H1 (cell line): ENCODE results near the gene C11orf42. TPM values are rescaled to one million over a fixed set of nuclear protein-coding genes. Genes with fewer than 3 reads are reported as not detected.
A peak's percentile ranks its signal among the peaks of the same experiment; 100 is the strongest.

Experiments used
- CTCF ChIA-PET: fragments of 300-600 bp; sonication (Branson Sonifier 250); formaldehyde crosslinking; loops from one replicate; lab custom pipeline; 2021; ENCODE audit not compliant: partially characterized antibody; lab: Charles Lee
- POLR2A ChIA-PET: fragments of 300-600 bp; sonication (Branson Sonifier 250); formaldehyde crosslinking; loops from one replicate; lab custom pipeline; 2021; ENCODE audit warnings: inconsistent platforms; ENCODE audit not compliant: partially characterized antibody; lab: Charles Lee
- DNase-seq, 2 experiments: peaks; one replicate each; pipeline versions ENCODE4 v3.0.0 to v3.0.0-alpha.2; 2010 to 2022; ENCODE audit warnings: low spot score in 2 of 2, low read depth in 1 of 2, mixed read lengths in 1 of 2
- FAIRE-seq: peaks from 2 replicates; lab custom pipeline; 2011; peaks lifted over from hg19 to GRCh38; lab: Jason Lieb, UNC
- H2AFZ ChIP-seq: 2 replicates; pipeline ENCODE4 v1.8.1; 2012; ENCODE audit warnings: low read length, inconsistent platforms
- H2AK5ac ChIP-seq: 2 replicates; pipeline ENCODE4 v1.6.1; 2013; ENCODE audit warnings: low read depth, low read length
- H2BK120ac ChIP-seq: replicated peaks from 2 replicates; pipeline ENCODE3; 2013; ENCODE audit warnings: low read depth, low read length, inconsistent platforms
- H2BK12ac ChIP-seq: 2 replicates; pipeline ENCODE4 v1.6.1; 2013; ENCODE audit warnings: low read depth, low read length
- H2BK15ac ChIP-seq: 2 replicates; pipeline ENCODE4 v1.6.1; 2013; ENCODE audit warnings: low read length
- H2BK20ac ChIP-seq: 2 replicates; pipeline ENCODE4 v1.6.1; 2013; ENCODE audit warnings: low read length
- H2BK5ac ChIP-seq: 2 replicates; pipeline ENCODE4 v1.6.1; 2013; ENCODE audit warnings: low read depth, low read length
- H3K14ac ChIP-seq: 2 replicates; pipeline ENCODE4 v1.6.1; 2013; ENCODE audit warnings: inconsistent platforms; ENCODE audit not compliant: insufficient read length
- H3K18ac ChIP-seq: 2 replicates; pipeline ENCODE4 v1.6.1; 2013; ENCODE audit warnings: low read length; ENCODE audit errors: extremely low read depth
- H3K23ac ChIP-seq: 2 replicates; pipeline ENCODE4 v1.6.1; 2013; ENCODE audit warnings: inconsistent platforms; ENCODE audit not compliant: insufficient read length
- H3K23me2 ChIP-seq: 2 replicates; pipeline ENCODE4 v1.6.1; 2013; ENCODE audit warnings: low read depth, low read length
- H3K27ac ChIP-seq: 2 replicates; pipeline ENCODE4 v1.6.1; 2011; ENCODE audit warnings: low read depth, low read length, inconsistent platforms
- H3K27me3 ChIP-seq, 4 experiments: replicated peaks in 1 of 4; 1 replicate in 1 of 4; 2 replicates in 3 of 4; pipeline versions ENCODE4 v1.6.1 to v1.8.1; 2011 to 2013; ENCODE audit warnings: low read length in 3 of 4, mild to moderate bottlenecking in 3 of 4, inconsistent platforms in 2 of 4, mixed read lengths in 2 of 4, moderate library complexity in 1 of 4; ENCODE audit not compliant: control insufficient read depth in 3 of 4, insufficient read depth in 3 of 4; ENCODE audit errors: extremely low read depth in 1 of 4
- H3K36me3 ChIP-seq, 4 experiments: 2 replicates each; pipeline versions ENCODE4 v1.6.1 to v1.8.1; 2011 to 2013; ENCODE audit warnings: mild to moderate bottlenecking in 4 of 4, low read length in 3 of 4, moderate library complexity in 2 of 4, control low read depth in 1 of 4, inconsistent platforms in 1 of 4; ENCODE audit not compliant: insufficient read depth in 4 of 4, control insufficient read depth in 2 of 4
- H3K4ac ChIP-seq: replicated peaks from 2 replicates; pipeline ENCODE3; 2013; ENCODE audit warnings: low read length, low read depth, mixed read lengths, inconsistent platforms; ENCODE audit not compliant: insufficient read length
- H3K4me1 ChIP-seq, 4 experiments: replicated peaks in 1 of 4; 1 replicate in 1 of 4; 2 replicates in 3 of 4; pipeline versions ENCODE4 v1.6.1 to v1.8.1; 2011 to 2013; ENCODE audit warnings: low read length in 3 of 4, inconsistent platforms in 2 of 4, mixed read lengths in 1 of 4; ENCODE audit not compliant: insufficient read depth in 4 of 4, control insufficient read depth in 3 of 4
- H3K4me2 ChIP-seq, 2 experiments: 2 replicates each; pipeline versions ENCODE4 v1.6.1 to v1.8.1; 2011 to 2013; ENCODE audit warnings: low read depth in 2 of 2, low read length in 2 of 2, control low read depth in 1 of 2, inconsistent platforms in 1 of 2, mild to moderate bottlenecking in 1 of 2; ENCODE audit not compliant: insufficient read depth in 1 of 2
- H3K4me3 ChIP-seq, 4 experiments: fragments of 200-600, 300-600 bp in 1 of 4; sonication (generic), shearing (Covaris generic), sonication (Bioruptor Twin) in 1 of 4; 2 replicates each; pipeline versions ENCODE4 v1.5.1 to v1.8.1; 2011 to 2016; ENCODE audit warnings: low read length in 4 of 4, low read depth in 3 of 4, control low read depth in 2 of 4, inconsistent platforms in 2 of 4, mild to moderate bottlenecking in 2 of 4, mixed read lengths in 1 of 4, moderate library complexity in 1 of 4; ENCODE audit not compliant: insufficient read depth in 2 of 4; ENCODE audit errors: extremely low read depth in 1 of 4
- H3K56ac ChIP-seq: replicated peaks from 2 replicates; pipeline ENCODE3; 2013; ENCODE audit warnings: low read depth, mild to moderate bottlenecking, mixed read lengths, low read length, inconsistent platforms; ENCODE audit not compliant: insufficient read length
- H3K79me1 ChIP-seq: 2 replicates; pipeline ENCODE4 v1.6.1; 2013; ENCODE audit warnings: low read depth, low read length, control low read depth
- H3K79me2 ChIP-seq, 2 experiments: 2 replicates each; pipeline versions ENCODE4 v1.6.1 to v1.8.1; 2012 to 2013; ENCODE audit warnings: low read length in 2 of 2, mild to moderate bottlenecking in 2 of 2, inconsistent platforms in 1 of 2; ENCODE audit not compliant: insufficient read depth in 2 of 2, control insufficient read depth in 1 of 2
- H3K9ac ChIP-seq, 4 experiments: replicated peaks in 1 of 4; 1 replicate in 1 of 4; 2 replicates in 3 of 4; pipeline versions ENCODE4 v1.6.1 to v1.8.1; 2011 to 2013; ENCODE audit warnings: low read depth in 3 of 4, low read length in 3 of 4, control low read depth in 2 of 4, mild to moderate bottlenecking in 2 of 4, moderate library complexity in 2 of 4, inconsistent platforms in 1 of 4; ENCODE audit errors: extremely low read depth in 1 of 4
- H3K9me3 ChIP-seq, 2 experiments: 2 replicates each; pipeline versions ENCODE4 v1.6.1 to v1.8.1; 2012 to 2013; ENCODE audit warnings: mild to moderate bottlenecking in 2 of 2, moderate library complexity in 2 of 2, control low read depth in 1 of 2, inconsistent platforms in 1 of 2, low read depth in 1 of 2, low read length in 1 of 2, mixed read lengths in 1 of 2; ENCODE audit not compliant: insufficient read depth in 2 of 2
- H4K20me1 ChIP-seq, 2 experiments: replicated peaks in 1 of 2; 2 replicates each; pipeline versions ENCODE3 to v1.8.1; 2011 to 2013; ENCODE audit warnings: inconsistent platforms in 2 of 2, low read length in 2 of 2, mild to moderate bottlenecking in 1 of 2; ENCODE audit not compliant: insufficient read depth in 2 of 2, control insufficient read depth in 1 of 2
- H4K5ac ChIP-seq: 2 replicates; pipeline ENCODE4 v1.6.1; 2013; ENCODE audit warnings: low read length, low read depth, mixed read lengths, inconsistent platforms; ENCODE audit not compliant: insufficient read length
- H4K8ac ChIP-seq: 2 replicates; pipeline ENCODE4 v1.8.0; 2013; ENCODE audit warnings: mild to moderate bottlenecking, moderate library complexity, low read length, inconsistent platforms; ENCODE audit not compliant: insufficient read depth; ENCODE audit errors: extremely low read depth
- H4K91ac ChIP-seq: replicated peaks from 2 replicates; pipeline ENCODE3; 2013; ENCODE audit warnings: low read length, mixed read lengths, inconsistent platforms; ENCODE audit not compliant: insufficient read length
- EGR1 ChIP-seq: IDR thresholded peaks from 2 replicates; pipeline ENCODE4 v1.6.1; 2011; ENCODE audit warnings: low read depth, low read length, borderline replicate concordance
- NANOG ChIP-seq: IDR thresholded peaks from 2 replicates; pipeline ENCODE4 v1.6.1; 2011; ENCODE audit warnings: low read length, low read depth, mild to moderate bottlenecking, inconsistent platforms; ENCODE audit not compliant: insufficient read depth, poor library complexity, severe bottlenecking
- SP1 ChIP-seq: IDR thresholded peaks from 2 replicates; pipeline ENCODE4 v1.6.1; 2011; ENCODE audit warnings: low read depth, low read length
- WGBS, 2 experiments: shearing (Covaris generic) in 1 of 2; methylation state at CpG; one replicate each; pipeline versions ENCODE4 v1.1.6 to v1.1.7; 2013 to 2015; ENCODE audit warnings: low lambda C conversion rate in 2 of 2, mixed read lengths in 2 of 2, inconsistent platforms in 1 of 2, low coverage in 1 of 2, missing lambda C conversion rate in 1 of 2; ENCODE audit not compliant: insufficient replicate concordance in 2 of 2, insufficient coverage in 1 of 2, insufficient read length in 1 of 2; ENCODE audit errors: extremely low coverage in 1 of 2, missing lambda C conversion rate in 1 of 2; 5-methylcytosine and 5-hydroxymethylcytosine counted together
- polyA plus RNA-seq, 7 experiments: library from polyadenylated mRNA; depleted of rRNA in 3 of 7; stranded (reverse) in 5 of 7; unstranded in 2 of 7; fragments of >200 nt in 5 of 7; fragments of 200-250 nt in 2 of 7; gene quantifications; 1 replicate in 5 of 7; 2 replicates in 1 of 7; 4 replicates in 1 of 7; pipeline versions ENCODE4 v1.2.1 to v1.2.3, GENCODE V29; 2011 to 2013; ENCODE audit warnings: missing spikeins in 2 of 7, mixed read lengths in 2 of 7
- total RNA-seq: library from RNA; stranded (reverse); fragmentation: NEBNext Ultra II Directional; extraction: Animal tissue kit (Norgen Biotek cat#: 25700); gene quantifications from 2 replicates; pipeline ENCODE4 v1.2.1, GENCODE V29; 2021
- TF ChIP-seq, protein P1 (sequence below), 3 experiments: IDR thresholded peaks; 1 replicate in 2 of 3; 2 replicates in 1 of 3; pipeline versions ENCODE4 v1.5.1 to v1.6.1; 2011; ENCODE audit warnings: low read length in 3 of 3, mild to moderate bottlenecking in 3 of 3, inconsistent platforms in 2 of 3, low read depth in 1 of 3, moderate library complexity in 1 of 3; ENCODE audit not compliant: insufficient read depth in 1 of 3; ENCODE audit errors: control extremely low read depth in 1 of 3

The C11orf42 gene
- total and polyA plus RNA-seq, 2 of the 8 experiments (the other 6 are each of a cell fraction or from before 2014, with no cell fraction given): not detected

- H2BK12ac ChIP-seq: no peak overlapping the region
- no peak overlapping the region for H3K56ac ChIP-seq
- no peak overlapping the region for H2BK20ac ChIP-seq
- H3K36me3 ChIP-seq: no peaks in the 10 kb centered on the region
- H4K5ac ChIP-seq: no peak overlapping the region
- ChIA-PET POLR2A (interaction anchor here (1.1 to 2.3 kb wide), 2 partner anchors 13 to 65 kb away, joined by 4 to 8 read pairs; no protein-coding TSS in a partner anchor), CTCF (interaction anchor here (0.9 to 14.4 kb wide), 28 partner anchors 7 to 335 kb away, joined by 3 to 166 read pairs (median 8); partner anchors contain the start of genes CAVIN3 and CNGA4)
- no peak overlapping the region for H3K27ac ChIP-seq
- H3K79me2 ChIP-seq: no peaks in the 10 kb centered on the region
- no peak for FAIRE-seq
- H4K8ac ChIP-seq: no peak overlapping the region
- peak overlapping the region; percentile 90 to 97 for H3K4me2 ChIP-seq
- no peak overlapping the region for H3K18ac ChIP-seq
- no peak overlapping the region for H2AK5ac ChIP-seq
- 0 out of 2 replicates have a peak overlapping the region, but pooled peaks have one; percentile 34 for H2AFZ ChIP-seq
- H3K4me3 ChIP-seq: peak overlapping the region; percentile 22 to 72 (median 46); a peak in 7 of 8 replicates
- H4K20me1 ChIP-seq: no peaks in the 10 kb centered on the region
- no peaks in the 10 kb centered on the region for H3K9me3 ChIP-seq
- H3K79me1 ChIP-seq: no peaks in the 10 kb centered on the region
- H4K91ac ChIP-seq: no peak overlapping the region
- H3K14ac ChIP-seq: no peak overlapping the region
- H3K9ac ChIP-seq: no peak overlapping the region
- 6% methylated on average over 16 of the region's 16 CpGs; no CpG with 5 or more reads in 1 of the 2 experiments for WGBS, 2 experiments
- H3K23ac ChIP-seq: no peak overlapping the region
- peaks cover 13% of the 10 kb centered on the region; the same call in 1 of the 2 replicates for H3K23me2 ChIP-seq
- peaks cover 16 to 58% (median 38%) of the 10 kb centered on the region in 4 experiments for H3K27me3 ChIP-seq
- H2BK120ac ChIP-seq: no peak overlapping the region
- no peak overlapping the region for H3K4ac ChIP-seq
- no peak overlapping the region for H2BK5ac ChIP-seq
- no peak overlapping the region for H2BK15ac ChIP-seq
- no peak for DNase-seq
- TF ChIP-seq SP1: peak; percentile 11; the same call in 1 of the 2 replicates
- TF ChIP-seq, protein P1, sequence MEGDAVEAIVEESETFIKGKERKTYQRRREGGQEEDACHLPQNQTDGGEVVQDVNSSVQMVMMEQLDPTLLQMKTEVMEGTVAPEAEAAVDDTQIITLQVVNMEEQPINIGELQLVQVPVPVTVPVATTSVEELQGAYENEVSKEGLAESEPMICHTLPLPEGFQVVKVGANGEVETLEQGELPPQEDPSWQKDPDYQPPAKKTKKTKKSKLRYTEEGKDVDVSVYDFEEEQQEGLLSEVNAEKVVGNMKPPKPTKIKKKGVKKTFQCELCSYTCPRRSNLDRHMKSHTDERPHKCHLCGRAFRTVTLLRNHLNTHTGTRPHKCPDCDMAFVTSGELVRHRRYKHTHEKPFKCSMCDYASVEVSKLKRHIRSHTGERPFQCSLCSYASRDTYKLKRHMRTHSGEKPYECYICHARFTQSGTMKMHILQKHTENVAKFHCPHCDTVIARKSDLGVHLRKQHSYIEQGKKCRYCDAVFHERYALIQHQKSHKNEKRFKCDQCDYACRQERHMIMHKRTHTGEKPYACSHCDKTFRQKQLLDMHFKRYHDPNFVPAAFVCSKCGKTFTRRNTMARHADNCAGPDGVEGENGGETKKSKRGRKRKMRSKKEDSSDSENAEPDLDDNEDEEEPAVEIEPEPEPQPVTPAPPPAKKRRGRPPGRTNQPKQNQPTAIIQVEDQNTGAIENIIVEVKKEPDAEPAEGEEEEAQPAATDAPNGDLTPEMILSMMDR (IDR thresholded peaks at IDR 0.05; ENCODE audit: control extremely low read depth in 1 of 3, insufficient read depth in 1 of 3, low read depth in 1 of 3, low read length in 3 of 3): peak; percentile 3 to 19 (median 17)
- TF ChIP-seq EGR1: no peak
- no peak for TF ChIP-seq NANOG
- peaks cover 0 to 18% (median 9%) of the 10 kb centered on the region in 4 experiments; a peak in 6 of 7 replicates for H3K4me1 ChIP-seq
Measured at GRCh38 chr11:6258571-6259081, 53.3 kb downstream of the C11orf42 start.
